Activated naive CD4-positive, alpha-beta T cell treated with Interleukin-2 at 50 U/mL for 16 hours (primary cell): ENCODE results near the gene CHFR.
"Not testable (repeated sequence)": the region's sequence is repeated elsewhere in the genome, so short reads cannot be mapped to it uniquely, and the experiment has no call there.

Experiments used
- DNase-seq: peaks from one replicate; pipeline ENCODE4 v3.0.0-alpha.2; 2020

Gene CHFR

DNA sequence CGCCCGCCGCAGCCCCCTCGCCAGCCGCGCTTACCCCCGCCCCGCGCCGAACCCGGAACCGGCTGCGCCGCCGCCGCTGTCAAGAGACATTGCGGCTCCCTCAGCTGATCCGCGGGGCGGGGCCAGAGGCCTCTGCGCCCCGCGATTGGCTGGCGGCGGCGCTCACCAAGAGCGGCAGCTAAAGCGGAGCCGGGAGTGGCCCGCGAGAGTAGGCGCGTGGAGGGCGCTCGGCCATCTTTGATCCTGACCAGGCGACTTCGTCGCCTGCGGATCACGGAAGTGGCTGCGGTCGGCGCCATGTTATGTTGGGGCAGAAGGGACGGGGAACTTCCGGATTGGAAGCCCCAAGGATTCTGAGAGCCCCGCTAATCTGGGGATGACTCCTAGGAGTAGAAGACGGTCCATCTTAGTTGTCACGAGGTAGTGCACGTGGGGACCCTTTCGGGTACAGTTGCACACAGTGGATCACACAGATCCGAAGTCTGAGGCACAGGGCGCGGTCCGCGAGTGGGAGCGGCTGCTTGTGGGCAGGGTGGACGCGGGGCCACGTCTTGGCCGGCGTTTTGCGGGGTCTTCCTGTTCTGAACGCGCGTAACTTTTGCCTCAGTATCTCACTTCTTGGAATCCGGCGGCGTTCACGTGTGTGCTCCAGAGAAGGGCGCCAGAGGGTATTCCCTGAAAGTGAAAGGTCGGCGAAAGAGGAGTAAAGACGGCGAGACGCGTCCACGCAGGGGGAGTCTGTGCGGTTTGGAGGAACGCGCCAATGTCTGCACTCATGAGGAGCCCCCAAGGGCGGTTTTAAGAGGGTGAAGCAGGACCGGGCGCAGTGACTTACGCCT is at the start of gene CHFR:
TSS of gene CHFR (minus strand) at position 93 of the 839 bp plus-strand sequence. CDS start 277 bp downstream, outside the sequence.
- peak; percentile 96 for DNase-seq

GRCh38 chr12:132936921-132937320 is 49.5 kb upstream of the CHFR start:
- DNase-seq = not testable (repeated sequence)

- DNase-seq = no peak
Measured at GRCh38 chr12:132936163-132936562, 48.8 kb upstream of the CHFR start.

GRCh38 chr12:132926415-132926833 is 39.0 kb upstream of the CHFR start:
- DNase-seq = no peak

- no peak for DNase-seq
Measured at GRCh38 chr12:132925597-132926414, 38.4 kb upstream of the CHFR start.

GRCh38 chr12:132924356-132924755 is 37.0 kb upstream of the CHFR start:
- DNase-seq = no peak

DNA sequence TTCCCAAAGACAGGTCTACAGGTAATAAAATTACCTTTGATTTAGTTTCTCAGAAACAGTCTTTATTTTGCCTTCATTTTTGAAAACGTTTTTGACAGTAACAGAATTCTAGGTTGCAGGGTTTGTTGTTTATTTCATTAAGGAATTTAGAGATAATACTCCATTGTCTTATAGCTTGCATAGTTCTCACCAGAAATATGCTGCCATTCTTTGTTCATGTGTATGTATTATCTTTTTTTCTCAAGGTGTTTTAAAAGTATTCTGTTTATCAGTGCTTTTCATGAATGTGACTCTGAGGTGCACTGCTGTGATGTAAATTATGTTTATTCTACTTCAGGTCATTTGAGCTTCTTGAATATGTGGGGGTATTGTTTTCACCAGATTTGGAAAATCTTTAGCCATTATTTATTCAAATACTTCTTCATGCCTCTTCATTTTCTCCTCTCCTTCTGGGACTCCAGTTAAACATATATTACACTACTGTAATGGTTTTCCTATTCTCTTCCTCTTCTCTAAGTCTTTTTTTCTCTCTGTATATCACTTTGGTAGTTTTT is 36.0 kb upstream of the CHFR start:
- DNase-seq = no peak

- DNase-seq = no peak
Measured at GRCh38 chr12:132922676-132923075, 35.3 kb upstream of the CHFR start.

GRCh38 chr12:132921685-132922084 is 34.3 kb upstream of the CHFR start:
- no peak for DNase-seq

- DNase-seq = no peak
Measured at GRCh38 chr12:132918680-132919079, 31.3 kb upstream of the CHFR start.

- no peak for DNase-seq
Measured at GRCh38 chr12:132909030-132909368, 21.6 kb upstream of the CHFR start.

DNA sequence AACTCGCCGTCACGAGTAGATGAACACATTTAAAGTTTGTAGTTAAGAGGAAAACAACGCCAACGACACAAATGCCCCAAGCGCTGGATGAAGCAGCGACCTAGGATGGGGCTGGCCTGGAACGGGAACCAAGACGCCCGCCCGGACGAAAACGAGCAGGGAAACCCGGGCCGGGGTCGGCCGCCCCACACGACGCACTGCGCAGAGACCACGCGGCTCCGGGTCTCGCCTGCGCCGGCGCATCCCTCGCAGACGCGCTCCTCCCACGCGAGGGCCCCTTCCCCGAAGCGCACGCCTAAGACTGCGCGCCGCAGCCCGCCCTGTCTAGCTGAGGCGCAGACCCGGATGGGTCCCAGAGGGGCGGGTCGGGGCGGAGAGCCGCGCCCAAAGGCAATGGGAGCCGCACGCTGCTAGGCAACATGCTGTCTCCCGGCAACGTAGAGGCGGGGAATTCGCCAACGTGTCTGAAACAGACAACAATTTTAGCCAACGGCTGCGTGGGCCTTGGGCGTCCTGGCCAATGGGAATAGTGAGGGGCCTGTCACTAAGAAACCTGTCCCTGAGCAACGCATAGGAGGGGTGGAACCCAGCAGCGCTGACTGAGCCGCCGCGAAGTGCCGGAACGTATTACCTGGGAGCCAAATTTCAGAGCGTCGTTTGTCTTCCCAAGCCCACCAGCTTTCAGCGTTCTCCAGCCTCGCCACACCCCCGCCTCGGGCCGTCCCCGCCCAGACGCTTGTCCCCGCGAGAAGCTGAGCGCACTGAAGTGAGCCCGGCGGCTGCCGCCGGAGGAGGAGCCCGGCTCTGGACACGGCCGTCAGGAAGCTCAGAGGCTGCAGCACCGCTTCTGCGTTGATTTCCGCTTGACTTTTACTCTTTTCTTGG is 21.0 kb upstream of the CHFR start:
- DNase-seq = peak; percentile 97

DNA sequence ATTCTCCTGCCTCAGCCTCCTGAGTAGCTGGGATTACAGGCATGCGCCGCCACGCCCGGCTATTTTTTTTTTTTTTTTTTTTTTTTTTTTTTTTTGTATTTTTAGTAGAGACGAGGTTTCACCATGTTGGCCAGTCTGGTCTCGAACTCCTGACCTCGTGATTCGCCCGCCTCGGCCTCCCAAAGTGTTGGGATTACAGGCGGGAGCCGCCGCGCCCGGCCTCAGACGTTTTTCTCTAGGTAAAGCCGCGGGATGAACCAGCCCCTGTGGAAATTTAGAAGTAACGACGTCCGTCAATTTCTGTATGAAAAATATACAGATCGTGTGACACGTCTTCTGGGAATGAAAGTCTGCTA is 20.4 kb upstream of the CHFR start:
- DNase-seq = not testable (repeated sequence)

- DNase-seq = no peak
Measured at GRCh38 chr12:132907216-132907615, 19.8 kb upstream of the CHFR start.

GRCh38 chr12:132904718-132905328 is 17.4 kb upstream of the CHFR start:
- DNase-seq = peak; percentile 89

- DNase-seq = no peak
Measured at GRCh38 chr12:132899033-132899432, 11.6 kb upstream of the CHFR start.

GRCh38 chr12:132888852-132889251 is 1.4 kb upstream of the CHFR start:
- DNase-seq = no peak

DNA sequence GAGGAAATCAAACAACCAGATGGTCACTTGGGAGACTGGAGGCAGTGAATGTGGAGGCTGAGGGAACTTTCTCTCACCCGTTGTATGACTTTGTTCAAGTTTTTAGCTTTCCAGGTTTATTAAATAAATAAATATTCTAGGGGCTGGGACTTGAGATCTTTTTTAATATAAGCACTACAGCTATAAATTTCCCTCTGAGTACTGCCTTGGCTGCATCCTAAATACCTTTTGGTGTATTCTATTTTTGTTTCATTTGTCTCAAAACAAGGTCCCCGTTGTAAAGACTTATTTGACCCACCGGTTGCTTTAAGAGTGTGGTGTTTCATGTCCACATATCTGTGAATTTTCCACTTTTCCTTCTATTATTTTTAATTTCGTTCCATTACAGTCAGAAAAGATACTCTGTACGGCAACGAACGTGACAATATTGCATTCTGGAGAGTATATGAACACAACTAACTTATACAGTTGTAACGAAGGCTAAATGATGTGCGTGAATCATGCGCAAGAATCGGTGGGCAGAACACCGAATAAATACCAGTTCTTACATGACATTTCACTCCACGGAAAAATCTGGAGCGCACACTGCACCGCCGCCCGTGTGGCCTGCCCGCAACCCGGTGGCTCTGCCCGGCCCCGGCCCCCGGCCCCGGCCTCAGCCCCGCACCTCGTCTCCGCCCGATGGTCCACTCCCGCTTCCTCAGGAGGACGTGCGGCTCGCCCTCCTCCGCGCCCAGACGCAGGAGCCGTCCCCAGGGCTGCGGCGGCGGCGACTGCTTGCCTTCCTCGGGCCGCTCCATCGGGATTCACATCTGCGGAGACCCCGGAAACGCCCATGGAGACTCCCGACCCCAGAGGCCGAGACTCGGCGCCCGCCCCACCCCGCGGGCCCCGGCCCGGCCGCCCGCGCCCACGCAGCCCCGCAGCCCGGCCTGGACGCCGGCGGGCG is 602 bp downstream of the CHFR start:
- no peak for DNase-seq

GRCh38 chr12:132881818-132882217 is 5.6 kb downstream of the CHFR start:
- DNase-seq = no peak

DNA sequence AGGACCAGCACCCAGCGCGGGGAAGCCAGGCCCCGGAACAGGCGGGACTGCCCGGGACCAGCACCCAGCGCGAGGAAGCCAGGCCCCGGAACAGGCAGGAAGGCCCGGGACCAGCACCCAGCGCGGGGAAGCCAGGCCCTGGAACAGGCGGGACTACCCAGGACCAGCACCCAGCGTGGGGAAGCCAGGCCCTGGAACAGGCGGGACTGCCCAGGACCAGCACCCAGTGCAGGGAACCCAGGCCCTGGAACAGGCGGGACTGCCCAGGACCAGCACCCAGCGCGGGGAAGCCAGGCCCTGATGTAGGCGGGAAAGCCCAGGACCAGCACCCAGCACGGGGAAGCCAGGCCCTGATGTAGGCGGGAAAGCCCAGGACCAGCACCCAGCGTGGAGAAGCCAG is 12.8 kb downstream of the CHFR start:
- DNase-seq = not testable (repeated sequence)

- DNase-seq = no peak
Measured at GRCh38 chr12:132874175-132874574, 13.2 kb downstream of the CHFR start.
